HG02973 (cell line): ENCODE data around the gene OR52I1.

Source experiments
- ATAC-seq: cut with Tn5 transposase; IDR thresholded peaks from one replicate; pipeline ENCODE4 v1.9.1; 2021; ENCODE audit warnings: moderate library complexity; ENCODE audit not compliant: unreplicated experiment

The OR52I1 gene

GRCh38 chr11:4593739-4594138 is at the start of gene OR52I1:
OR52I1 (plus strand) TSS chr11:4594039; CDS start chr11:4594039, 0 bp downstream.
- no peak for ATAC-seq

GRCh38 chr11:4544891-4545290 is 48.9 kb upstream of the OR52I1 start, which contains the start of gene OR52M1:
OR52M1 (plus strand) TSS chr11:4545191; CDS start chr11:4545191, 0 bp downstream.
- no peak for ATAC-seq

GRCh38 chr11:4546878-4547277 is 47.0 kb upstream of the OR52I1 start:
- ATAC-seq = no peak

GRCh38 chr11:4547416-4547815 is 46.4 kb upstream of the OR52I1 start:
- ATAC-seq = no peak

- ATAC-seq = no peak
Measured at GRCh38 chr11:4551346-4551979, 42.4 kb upstream of the OR52I1 start.

- ATAC-seq = no peak
Measured at GRCh38 chr11:4559527-4560440, 34.1 kb upstream of the OR52I1 start.

GRCh38 chr11:4560467-4560866 is 33.4 kb upstream of the OR52I1 start:
- no peak for ATAC-seq

GRCh38 chr11:4565371-4565770 is 28.5 kb upstream of the OR52I1 start:
- no peak for ATAC-seq

GRCh38 chr11:4569075-4569474 is 24.8 kb upstream of the OR52I1 start:
- no peak for ATAC-seq

GRCh38 chr11:4576880-4577279 is 17.0 kb upstream of the OR52I1 start:
- ATAC-seq = no peak

GRCh38 chr11:4577761-4578160 is 16.1 kb upstream of the OR52I1 start:
- ATAC-seq = no peak

- no peak for ATAC-seq
Measured at GRCh38 chr11:4578624-4579023, 15.2 kb upstream of the OR52I1 start.

- ATAC-seq = no peak
Measured at GRCh38 chr11:4580124-4580523, 13.7 kb upstream of the OR52I1 start.

- no peak for ATAC-seq
Measured at GRCh38 chr11:4581443-4581842, 12.4 kb upstream of the OR52I1 start, which contains the start of gene OR52I2. OR52I2 (plus strand) TSS chr11:4581743.

- no peak for ATAC-seq
Measured at GRCh38 chr11:4589017-4589416, 4.8 kb upstream of the OR52I1 start.

- ATAC-seq = no peak
Measured at GRCh38 chr11:4605057-4605456, 11.2 kb downstream of the OR52I1 start.

GRCh38 chr11:4606231-4607015 is 12.6 kb downstream of the OR52I1 start:
- ATAC-seq = no peak

- ATAC-seq = no peak
Measured at GRCh38 chr11:4607096-4607495, 13.3 kb downstream of the OR52I1 start.

- peak; percentile 100 for ATAC-seq
Measured at GRCh38 chr11:4607781-4608666, 14.2 kb downstream of the OR52I1 start, which contains the start of gene TRIM68. TRIM68 (minus strand) TSS chr11:4608231; CDS start chr11:4605504, 2,727 bp downstream.
